Gastroesophageal sphincter (tissue), 4 donors: ENCODE measurements around the gene GAD1. TPM values are rescaled to one million over a fixed set of nuclear protein-coding genes. Genes with fewer than 3 reads are reported as not detected.

Source experiments
- ATAC-seq: fragments of 150-250 bp; one replicate; pipeline ENCODE4 v1.9.1; 2016; ENCODE audit warnings: mild to moderate bottlenecking, moderate library complexity
- H3K27ac ChIP-seq, 4 donors: fragments of 200-600 bp; sonication (generic) in 3 of 4; 1 replicate in 3 of 4; 2 replicates in 1 of 4; pipeline ENCODE4 v1.5.1; 2016 to 2019
- H3K27me3 ChIP-seq: fragments of 200-600 bp; sonication (generic); one replicate; pipeline ENCODE4 v1.5.1; 2019
- H3K36me3 ChIP-seq, 2 donors: fragments of 200-600 bp; sonication (generic); one replicate each; pipeline ENCODE4 v1.5.1; 2019; ENCODE audit warnings: control low read depth in 1 of 2
- H3K4me1 ChIP-seq, 3 donors: fragments of 200-600 bp; sonication (generic); 1 replicate in 2 of 3; 2 replicates in 1 of 3; pipeline ENCODE4 v1.5.1; 2016 to 2019; ENCODE audit warnings: control low read depth in 2 of 3
- H3K4me3 ChIP-seq, 2 donors: fragments of 200-600 bp; sonication (generic); one replicate each; pipeline ENCODE4 v1.5.1; 2019; ENCODE audit warnings: mild to moderate bottlenecking in 1 of 2, moderate library complexity in 1 of 2
- H3K9me3 ChIP-seq, 3 donors: fragments of 200-600 bp; sonication (generic); one replicate each; pipeline ENCODE4 v1.5.1; 2017 to 2019; ENCODE audit warnings: control low read depth in 2 of 3
- CTCF ChIP-seq, 4 experiments: fragments of 200-600 bp in 2 of 4; fragments of 450-650 bp in 2 of 4; sonication (generic) in 1 of 4; IDR thresholded peaks; one replicate each; pipeline ENCODE4 v1.5.1; 2017 to 2019; ENCODE audit warnings: antibody characterized with exemption in 4 of 4, mild to moderate bottlenecking in 2 of 4, moderate library complexity in 2 of 4
- EP300 ChIP-seq: sonication (generic); formaldehyde crosslinking; IDR thresholded peaks from one replicate; pipeline ENCODE4 v1.6.1; 2017; ENCODE audit warnings: antibody characterized with exemption, mild to moderate bottlenecking
- POLR2A ChIP-seq, 2 donors: fragments of 450-650 bp; IDR thresholded peaks; one replicate each; pipeline ENCODE4 v1.6.1; 2017; ENCODE audit warnings: antibody characterized with exemption in 2 of 2, mild to moderate bottlenecking in 2 of 2, moderate library complexity in 1 of 2
- POLR2AphosphoS5 ChIP-seq: sonication (generic); formaldehyde crosslinking; IDR thresholded peaks from one replicate; pipeline ENCODE4 v1.6.1; 2017; ENCODE audit warnings: antibody characterized with exemption
- WGBS, 2 donors: methylation state at CpG; one replicate each; pipeline ENCODE4 v1.1.5; 2018; ENCODE audit warnings: low coverage in 1 of 2; 5-methylcytosine and 5-hydroxymethylcytosine counted together
- total RNA-seq, 4 donors: library from RNA; depleted of rRNA; stranded (reverse); fragments of >200 nt; gene quantifications; one replicate each; pipeline ENCODE4 v1.1.0, GENCODE V29; 2016

GAD1 gene
- total RNA-seq, 4 donors from 2014 or later = not detected

DNA sequence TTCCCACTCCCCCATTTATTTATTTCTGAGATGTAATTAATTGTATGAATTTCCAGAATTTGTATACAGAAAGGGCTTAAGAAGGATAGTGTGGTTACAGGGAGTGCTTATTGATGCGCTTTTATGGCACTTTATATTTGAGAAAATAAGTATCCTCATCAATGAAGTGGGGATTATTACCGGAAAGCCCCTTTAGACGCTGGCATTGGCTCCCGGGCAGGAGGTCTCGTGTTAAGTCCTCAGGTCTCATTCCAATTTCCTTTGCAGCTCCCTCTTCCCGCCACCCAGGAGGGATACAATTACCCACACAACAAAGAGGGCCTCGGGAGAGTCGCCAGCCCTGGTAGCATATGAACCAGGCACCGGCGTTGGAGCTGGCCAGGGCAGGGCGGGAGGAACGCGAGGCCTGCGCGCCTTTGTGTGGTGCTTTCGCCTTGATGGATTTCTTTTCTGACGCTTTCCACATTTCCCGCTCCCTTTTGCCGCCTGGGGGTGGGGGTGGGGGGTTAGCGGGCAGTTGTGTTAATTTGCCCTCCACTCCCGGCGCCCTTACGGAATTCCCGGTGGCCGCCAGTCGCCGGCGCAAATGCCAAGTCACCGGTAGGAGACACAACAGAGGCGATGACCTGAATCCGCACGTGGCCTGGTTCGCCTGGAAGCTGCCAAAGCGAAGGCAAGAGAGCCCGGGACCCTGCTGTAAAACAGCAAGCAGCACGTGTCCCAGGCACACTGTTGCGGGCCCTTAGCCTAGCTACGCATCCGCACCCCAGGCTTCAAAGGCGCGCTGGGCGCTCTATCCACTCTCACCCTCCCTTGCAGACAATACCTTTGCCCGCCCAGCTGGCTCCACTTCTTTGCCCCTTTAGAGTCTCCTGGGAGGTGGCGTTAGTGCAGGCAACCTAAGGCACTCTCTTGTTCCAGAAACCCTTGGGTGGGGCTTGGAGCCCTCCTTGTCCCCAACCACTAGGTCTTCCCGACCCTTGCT lies 3.3 kb downstream of the GAD1 start:
- Histone ChIP-seq H3K4me1 (peaks cover 4 to 89% (median 73%) of the 10 kb centered on the region in 3 donors), H3K9me3 (no peaks in the 10 kb centered on the region), H3K4me3 (peak overlapping the region in 1 of 2 donors; percentile 19), H3K27me3 (peaks cover 100% of the 10 kb centered on the region), H3K36me3 (no peaks in the 10 kb centered on the region), H3K27ac (no peak overlapping the region)
- no peak for ATAC-seq
- TF ChIP-seq CTCF (IDR thresholded peaks at IDR 0.05) (no peak), EP300 (no peak), POLR2A (IDR thresholded peaks at IDR 0.05) (no peak), POLR2AphosphoS5 (no peak)
- WGBS, 2 donors = 5 to 21% methylated on average over 5 to 13 of the region's 45 CpGs

DNA sequence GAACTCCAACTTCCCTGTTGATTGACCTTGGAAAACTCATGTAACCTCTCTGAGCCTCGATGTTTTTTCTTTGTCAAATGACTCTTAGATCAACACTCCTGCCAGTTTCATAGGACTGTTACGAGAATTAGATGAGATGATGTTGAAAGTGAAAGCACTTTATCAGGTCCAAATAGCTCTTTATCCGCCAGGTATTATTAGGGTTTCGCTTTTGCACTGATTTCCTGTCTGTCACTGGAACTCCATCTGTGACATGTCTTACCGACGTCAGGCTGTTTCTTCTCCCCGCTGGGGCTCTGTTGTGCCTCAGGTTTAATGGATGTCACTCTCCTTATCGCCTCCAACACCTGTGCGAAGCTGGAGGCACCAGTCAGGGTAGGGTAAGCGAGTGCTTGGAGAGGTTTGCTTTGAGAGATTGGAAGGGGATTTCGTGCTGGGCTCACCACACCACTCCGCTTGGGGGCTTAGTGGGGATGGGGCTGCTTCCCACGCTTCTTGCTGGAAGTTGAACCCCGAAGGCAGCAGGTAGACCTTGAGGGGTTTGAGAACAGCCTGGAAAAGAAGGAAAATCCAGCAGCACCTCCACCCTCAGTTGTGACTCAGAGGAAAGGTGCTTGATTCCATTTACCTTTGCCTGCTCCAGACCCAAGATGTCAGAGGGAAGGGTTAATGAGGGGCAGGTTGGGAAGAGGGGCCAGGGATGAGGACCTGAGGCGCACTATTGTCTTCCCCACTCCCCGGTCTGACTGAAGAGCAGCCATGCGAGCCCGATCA lies 4.3 kb downstream of the GAD1 start:
- Histone ChIP-seq H3K4me3 (peak overlapping the region in 1 of 2 donors; percentile 19), H3K4me1 (peaks cover 4 to 79% (median 67%) of the 10 kb centered on the region in 3 donors), H3K27ac (no peak overlapping the region), H3K36me3 (no peaks in the 10 kb centered on the region), H3K9me3 (no peaks in the 10 kb centered on the region), H3K27me3 (peaks cover 100% of the 10 kb centered on the region)
- TF ChIP-seq POLR2A (IDR thresholded peaks at IDR 0.05) (no peak), CTCF (IDR thresholded peaks at IDR 0.05) (no peak), EP300 (no peak), POLR2AphosphoS5 (no peak)
- WGBS, 2 donors = 13 to 14% methylated on average over 12 to 16 of the region's 18 CpGs
- no peak for ATAC-seq

DNA sequence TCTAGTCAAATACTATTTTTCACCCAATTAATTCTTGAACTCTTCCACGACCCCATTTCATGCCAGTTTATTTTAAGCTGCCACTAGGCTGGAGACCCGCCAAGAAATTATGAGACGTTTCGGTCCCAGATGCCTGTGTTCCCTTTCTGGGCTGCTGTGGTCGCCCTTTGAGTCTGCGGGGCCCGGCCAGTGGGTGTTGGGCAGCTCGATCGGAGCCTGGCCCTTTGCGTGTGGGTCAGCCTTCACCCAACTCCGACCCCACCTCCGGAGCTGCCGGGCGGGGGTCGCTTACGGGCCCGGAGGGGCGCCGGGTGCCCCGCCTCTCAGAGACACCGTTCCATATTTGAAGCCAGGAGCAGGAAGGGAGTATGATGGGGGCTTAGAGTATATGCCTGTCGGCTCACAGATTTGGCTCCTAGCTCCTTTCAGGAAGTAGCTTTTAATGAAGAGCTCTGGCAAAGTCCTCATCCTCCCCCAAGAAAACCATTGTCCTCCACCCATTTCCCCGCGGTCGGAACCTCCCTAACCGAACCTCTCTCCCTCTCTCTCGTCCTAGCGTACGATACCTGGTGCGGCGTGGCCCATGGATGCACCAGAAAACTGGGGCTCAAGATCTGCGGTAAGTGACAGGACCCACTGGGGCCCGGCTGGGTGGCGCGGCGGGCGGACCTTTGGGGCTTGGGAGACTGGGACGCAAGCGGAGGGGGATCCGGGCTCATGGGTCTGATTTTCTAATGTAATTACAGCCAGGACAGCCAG lies 5.0 kb downstream of the GAD1 start:
- WGBS, 2 donors = 2 to 11% methylated on average over 5 to 10 of the region's 40 CpGs
- peaks cover 4 to 71% (median 59%) of the 10 kb centered on the region in 3 donors for H3K4me1 ChIP-seq
- peaks cover 100% of the 10 kb centered on the region for H3K27me3 ChIP-seq
- ATAC-seq = no peak
- no peaks in the 10 kb centered on the region for H3K36me3 ChIP-seq
- peak overlapping the region in 1 of 2 donors; percentile 19 for H3K4me3 ChIP-seq
- no peaks in the 10 kb centered on the region for H3K9me3 ChIP-seq
- H3K27ac ChIP-seq = no peak overlapping the region
- TF ChIP-seq EP300 (no peak), POLR2A (IDR thresholded peaks at IDR 0.05) (no peak), POLR2AphosphoS5 (no peak), CTCF (IDR thresholded peaks at IDR 0.05) (no peak)

- WGBS, 2 donors = 7 to 16% methylated on average over 7 to 10 of the region's 43 CpGs
- Histone ChIP-seq H3K4me3 (peak overlapping the region in 1 of 2 donors; percentile 49), H3K4me1 (peaks cover under 1 to 64% (median 51%) of the 10 kb centered on the region in 3 donors), H3K27ac (no peak overlapping the region), H3K9me3 (no peaks in the 10 kb centered on the region), H3K36me3 (no peaks in the 10 kb centered on the region), H3K27me3 (peaks cover 100% of the 10 kb centered on the region)
- TF ChIP-seq POLR2AphosphoS5 = no peak
- peak in 1 of 4 experiments; percentile 34 for TF ChIP-seq CTCF (IDR thresholded peaks at IDR 0.05)
- TF ChIP-seq EP300 = no peak
- TF ChIP-seq POLR2A (IDR thresholded peaks at IDR 0.05) = no peak
- ATAC-seq = no peak
These were observed 5.8 kb downstream of the GAD1 start for GRCh38 chr2:170822290-170823087.
